NCI-H524 (cell line): ENCODE results near the gene NHLRC4.
"Not testable (repeated sequence)": the region's sequence is repeated elsewhere in the genome, so short reads cannot be mapped to it uniquely, and the experiment has no call there.

Experiments
- DNase-seq, 2 experiments: peaks; one replicate each; lab custom pipeline; 2025; lab: John Stamatoyannopoulos, UW

Gene NHLRC4

GRCh38 chr16:597655-598054, 30.9 kb downstream of the NHLRC4 start:
- DNase-seq, result not testable (repeated sequence)

- DNase-seq, result no peak
Measured at GRCh38 chr16:598823-599739, 32.3 kb downstream of the NHLRC4 start.

GRCh38 chr16:600781-601180, 34.0 kb downstream of the NHLRC4 start:
- DNase-seq, result peak; percentile 32 to 78

- DNase-seq, result no peak
Measured at GRCh38 chr16:603933-604332, 37.1 kb downstream of the NHLRC4 start.

- DNase-seq, result peak; percentile 97 to 99
Measured at GRCh38 chr16:606656-607307, 40.0 kb downstream of the NHLRC4 start.

- no peak for DNase-seq
Measured at GRCh38 chr16:608019-608418, 41.2 kb downstream of the NHLRC4 start.

GRCh38 chr16:609316-609715, 42.5 kb downstream of the NHLRC4 start:
- DNase-seq, result no peak

GRCh38 chr16:609984-610383, 43.2 kb downstream of the NHLRC4 start:
- DNase-seq, result no peak

GRCh38 chr16:610513-611381, 43.9 kb downstream of the NHLRC4 start:
- DNase-seq, result peak in 1 of 2 experiments; percentile 56

GRCh38 chr16:615122-615521, 48.3 kb downstream of the NHLRC4 start:
- no peak for DNase-seq

GRCh38 chr16:616733-617586, 50.2 kb downstream of the NHLRC4 start:
- DNase-seq, result no peak

- DNase-seq, result no peak
Measured at GRCh38 chr16:617855-618254, 51.0 kb downstream of the NHLRC4 start.
